Astrocyte of the cerebellum (primary cell): ENCODE data around the gene FGFR2.

Source experiments
- DNase-seq: peaks from one replicate; pipeline ENCODE4 v3.0.0-alpha.2; 2011; ENCODE audit warnings: low read depth
- H3K4me3 ChIP-seq: 2 replicates; pipeline ENCODE4 v1.5.1; 2011; ENCODE audit warnings: mild to moderate bottlenecking, low read depth, low read length, moderate library complexity
- CTCF ChIP-seq: IDR thresholded peaks from 2 replicates; pipeline ENCODE4 v1.5.1; 2012; ENCODE audit warnings: low read length, low read depth, moderate library complexity, mild to moderate bottlenecking; ENCODE audit errors: missing control alignments
- in situ Hi-C: cut with HindIII; loops from 2 replicates; pipeline ENCODE4 v1.10.0; 2017; ENCODE audit warnings: low sequenced_read_pairs

FGFR2 gene

GRCh38 chr10:121527690-121528089 is 70.6 kb downstream of the FGFR2 start:
- no peak overlapping the region for H3K4me3 ChIP-seq
- no peak for TF ChIP-seq CTCF
- DNase-seq = peak; percentile 76
- in situ Hi-C loops = no loop called here

- no peak for TF ChIP-seq CTCF
- H3K4me3 ChIP-seq = no peak overlapping the region
- no peak for DNase-seq
- in situ Hi-C loops = no loop called here
Measured at GRCh38 chr10:121526801-121527221, 71.4 kb downstream of the FGFR2 start.

GRCh38 chr10:121526135-121526790 is 72.0 kb downstream of the FGFR2 start:
- in situ Hi-C loops = no loop called here
- no peak overlapping the region for H3K4me3 ChIP-seq
- no peak for DNase-seq
- TF ChIP-seq CTCF = no peak

GRCh38 chr10:121525251-121526134 is 72.8 kb downstream of the FGFR2 start:
- H3K4me3 ChIP-seq = no peak overlapping the region
- DNase-seq = no peak
- no peak for TF ChIP-seq CTCF
- in situ Hi-C loops = no loop called here

- no peak for TF ChIP-seq CTCF
- H3K4me3 ChIP-seq = no peak overlapping the region
- no peak for DNase-seq
- in situ Hi-C loops = no loop called here
Measured at GRCh38 chr10:121524157-121524817, 74.0 kb downstream of the FGFR2 start.

GRCh38 chr10:121522831-121523230 is 75.4 kb downstream of the FGFR2 start:
- no peak overlapping the region for H3K4me3 ChIP-seq
- in situ Hi-C loops = no loop called here
- no peak for TF ChIP-seq CTCF
- DNase-seq = no peak
